Activated naive CD8-positive, alpha-beta T cell treated with anti-CD3 and anti-CD28 coated beads for 36 hours (primary cell): Measurements from ENCODE around the gene ZBTB3. TPM values are rescaled to one million over a fixed set of nuclear protein-coding genes. Genes with fewer than 3 reads are reported as not detected.
A peak's percentile ranks its signal among the peaks of the same experiment; 100 is the strongest.

Source experiments
- DNase-seq: peaks from one replicate; pipeline ENCODE4 v3.0.0; 2021
- H3K27ac Mint-ChIP-seq: one replicate; pipeline ENCODE4 v1.8.0; 2022; ENCODE audit warnings: mild to moderate bottlenecking, moderate library complexity, mixed read lengths
- H3K27me3 Mint-ChIP-seq: one replicate; pipeline ENCODE4 v1.8.0; 2022; ENCODE audit warnings: mild to moderate bottlenecking, mixed read lengths
- H3K36me3 Mint-ChIP-seq: one replicate; pipeline ENCODE4 v1.8.0; 2021; ENCODE audit warnings: mild to moderate bottlenecking, mixed read lengths
- H3K4me1 Mint-ChIP-seq: one replicate; pipeline ENCODE4 v1.8.0; 2021; ENCODE audit warnings: mixed read lengths
- H3K4me3 Mint-ChIP-seq: one replicate; pipeline ENCODE4 v1.8.0; 2022; ENCODE audit warnings: mild to moderate bottlenecking, moderate library complexity, mixed read lengths
- H3K9me3 Mint-ChIP-seq: one replicate; pipeline ENCODE4 v1.8.0; 2022; ENCODE audit warnings: mixed read lengths
- total RNA-seq, 2 experiments: library from RNA; stranded (reverse); gene quantifications; one replicate each; pipeline ENCODE4 v1.2.3, GENCODE V29; 2021

The ZBTB3 gene
- total RNA-seq: 1 to 10 TPM; 4.8 to 6.3 TPM

- H3K27ac Mint-ChIP-seq: peak within 1 kb of the TSS; percentile 98
- H3K27me3 Mint-ChIP-seq: no peaks in the 10 kb centered on the region
- peak within 1 kb of the TSS; percentile 95 for H3K4me3 Mint-ChIP-seq
- DNase-seq: peak; percentile 95
- H3K4me1 Mint-ChIP-seq: peaks cover 15% of the 10 kb centered on the region
- H3K9me3 Mint-ChIP-seq: no peaks in the 10 kb centered on the region
- H3K36me3 Mint-ChIP-seq: peaks cover 4% of the 10 kb centered on the region
These were observed at the start of gene ZBTB3 for GRCh38 chr11:62753736-62754603. ZBTB3 (minus strand) TSS chr11:62754160; CDS start chr11:62753664, 496 bp downstream.

- Mint-ChIP-seq H3K27me3 (no peaks in the 10 kb centered on the region), H3K4me3 (no peak overlapping the region), H3K9me3 (no peaks in the 10 kb centered on the region), H3K4me1 (peaks cover 34% of the 10 kb centered on the region), H3K36me3 (peaks cover 47% of the 10 kb centered on the region), H3K27ac (peak overlapping the region; percentile 62)
- no peak for DNase-seq
These were observed 47.1 kb upstream of the ZBTB3 start for GRCh38 chr11:62801071-62801470.

DNA sequence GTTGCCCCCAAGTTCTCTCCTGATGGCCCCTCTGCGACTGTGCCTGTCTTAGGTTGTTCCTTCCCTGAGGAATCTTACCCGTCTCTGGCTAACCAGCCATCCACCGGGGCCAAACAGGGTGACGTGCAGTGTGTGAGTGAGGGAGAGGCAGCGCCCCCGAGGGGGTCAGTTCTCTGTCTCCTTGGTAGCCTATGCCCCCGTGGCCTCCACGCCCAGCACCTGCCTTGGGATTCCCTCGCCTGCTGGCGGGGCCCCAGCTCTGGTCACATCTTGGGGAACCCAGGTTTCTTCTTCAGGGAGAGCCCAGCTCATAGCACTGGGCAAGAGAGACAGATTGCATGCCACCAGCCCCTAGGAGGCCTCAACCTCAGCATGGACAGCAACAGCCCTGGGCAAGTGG is 45.5 kb upstream of the ZBTB3 start:
- Mint-ChIP-seq H3K27me3 (no peaks in the 10 kb centered on the region), H3K4me1 (peaks cover 31% of the 10 kb centered on the region), H3K36me3 (peaks cover 47% of the 10 kb centered on the region), H3K9me3 (no peaks in the 10 kb centered on the region), H3K4me3 (no peak overlapping the region), H3K27ac (peak overlapping the region; percentile 16)
- DNase-seq: no peak

GRCh38 chr11:62796281-62796680 is 42.3 kb upstream of the ZBTB3 start:
- Mint-ChIP-seq H3K27ac (peak overlapping the region; percentile 34), H3K9me3 (no peaks in the 10 kb centered on the region), H3K4me3 (no peak overlapping the region), H3K36me3 (peaks cover 39% of the 10 kb centered on the region), H3K4me1 (peaks cover 20% of the 10 kb centered on the region), H3K27me3 (no peaks in the 10 kb centered on the region)
- no peak for DNase-seq

- peaks cover 32% of the 10 kb centered on the region for H3K4me1 Mint-ChIP-seq
- H3K27me3 Mint-ChIP-seq: no peaks in the 10 kb centered on the region
- H3K27ac Mint-ChIP-seq: peak overlapping the region; percentile 21
- no peaks in the 10 kb centered on the region for H3K9me3 Mint-ChIP-seq
- DNase-seq: no peak
- no peak overlapping the region for H3K4me3 Mint-ChIP-seq
- H3K36me3 Mint-ChIP-seq: peaks cover 38% of the 10 kb centered on the region
These were observed 40.3 kb upstream of the ZBTB3 start for GRCh38 chr11:62794201-62794775.

DNA sequence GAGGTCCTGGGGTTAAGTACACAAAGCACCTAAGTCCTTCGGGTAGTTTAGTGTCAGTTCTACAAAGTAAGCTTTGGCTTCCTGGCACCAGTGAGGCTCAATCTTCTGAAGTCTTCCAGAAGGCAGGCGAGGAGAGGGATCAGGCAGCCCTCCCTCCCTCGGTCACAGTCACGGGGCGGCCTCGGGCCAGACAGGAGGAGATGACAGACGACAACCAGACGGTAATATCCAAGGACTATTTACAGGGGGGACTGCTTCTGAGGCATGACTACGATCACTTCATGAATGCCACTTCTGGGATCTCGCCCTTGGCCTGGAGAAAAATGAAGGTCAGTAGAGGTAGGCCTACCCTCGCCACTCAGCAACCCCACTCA is 38.2 kb upstream of the ZBTB3 start:
- H3K9me3 Mint-ChIP-seq: no peaks in the 10 kb centered on the region
- DNase-seq: peak; percentile 18
- peaks cover 40% of the 10 kb centered on the region for H3K36me3 Mint-ChIP-seq
- peaks cover 39% of the 10 kb centered on the region for H3K4me1 Mint-ChIP-seq
- H3K27me3 Mint-ChIP-seq: no peaks in the 10 kb centered on the region
- peak overlapping the region; percentile 92 for H3K4me3 Mint-ChIP-seq
- peak overlapping the region; percentile 93 for H3K27ac Mint-ChIP-seq

- Mint-ChIP-seq H3K9me3 (no peaks in the 10 kb centered on the region), H3K4me1 (peaks cover 39% of the 10 kb centered on the region), H3K27me3 (no peaks in the 10 kb centered on the region), H3K27ac (peak within 1 kb of the TSS; percentile 93), H3K4me3 (peak within 1 kb of the TSS; percentile 92), H3K36me3 (peaks cover 40% of the 10 kb centered on the region)
- DNase-seq: peak; percentile 93
These were observed 37.7 kb upstream of the ZBTB3 start, which contains the start of gene TMEM223 for GRCh38 chr11:62791501-62792201. TMEM223 (minus strand) TSS chr11:62792006; CDS start chr11:62791994, 12 bp downstream.

DNA sequence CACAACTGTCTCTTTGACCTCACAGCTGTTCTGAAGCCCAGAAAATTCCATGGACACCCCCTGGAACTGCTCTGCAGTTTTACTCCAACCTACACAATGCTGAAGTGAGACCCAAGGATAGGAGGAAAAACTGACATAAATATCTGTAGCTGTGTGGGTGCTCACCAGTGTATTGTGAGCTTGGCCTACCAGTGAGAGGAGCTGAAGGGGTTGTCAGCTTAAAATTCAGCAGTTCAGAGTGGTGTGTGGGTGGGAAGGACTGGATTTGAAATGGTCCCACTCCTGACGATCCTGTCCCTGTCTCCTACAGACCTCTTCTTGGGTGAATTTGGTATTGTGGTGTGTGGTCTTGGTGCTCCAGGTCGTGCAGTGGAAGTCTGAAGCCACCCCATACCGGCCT is 35.6 kb upstream of the ZBTB3 start:
- Mint-ChIP-seq H3K4me1 (peaks cover 46% of the 10 kb centered on the region), H3K27ac (peak overlapping the region; percentile 93), H3K9me3 (no peaks in the 10 kb centered on the region), H3K27me3 (no peaks in the 10 kb centered on the region), H3K4me3 (peak overlapping the region; percentile 90), H3K36me3 (peaks cover 37% of the 10 kb centered on the region)
- DNase-seq: no peak

- Mint-ChIP-seq H3K36me3 (peaks cover 37% of the 10 kb centered on the region), H3K27me3 (no peaks in the 10 kb centered on the region), H3K9me3 (no peaks in the 10 kb centered on the region), H3K4me3 (peak overlapping the region; percentile 90), H3K27ac (peak overlapping the region; percentile 68), H3K4me1 (peaks cover 42% of the 10 kb centered on the region)
- DNase-seq: no peak
These were observed 35.0 kb upstream of the ZBTB3 start for GRCh38 chr11:62788991-62789390.

DNA sequence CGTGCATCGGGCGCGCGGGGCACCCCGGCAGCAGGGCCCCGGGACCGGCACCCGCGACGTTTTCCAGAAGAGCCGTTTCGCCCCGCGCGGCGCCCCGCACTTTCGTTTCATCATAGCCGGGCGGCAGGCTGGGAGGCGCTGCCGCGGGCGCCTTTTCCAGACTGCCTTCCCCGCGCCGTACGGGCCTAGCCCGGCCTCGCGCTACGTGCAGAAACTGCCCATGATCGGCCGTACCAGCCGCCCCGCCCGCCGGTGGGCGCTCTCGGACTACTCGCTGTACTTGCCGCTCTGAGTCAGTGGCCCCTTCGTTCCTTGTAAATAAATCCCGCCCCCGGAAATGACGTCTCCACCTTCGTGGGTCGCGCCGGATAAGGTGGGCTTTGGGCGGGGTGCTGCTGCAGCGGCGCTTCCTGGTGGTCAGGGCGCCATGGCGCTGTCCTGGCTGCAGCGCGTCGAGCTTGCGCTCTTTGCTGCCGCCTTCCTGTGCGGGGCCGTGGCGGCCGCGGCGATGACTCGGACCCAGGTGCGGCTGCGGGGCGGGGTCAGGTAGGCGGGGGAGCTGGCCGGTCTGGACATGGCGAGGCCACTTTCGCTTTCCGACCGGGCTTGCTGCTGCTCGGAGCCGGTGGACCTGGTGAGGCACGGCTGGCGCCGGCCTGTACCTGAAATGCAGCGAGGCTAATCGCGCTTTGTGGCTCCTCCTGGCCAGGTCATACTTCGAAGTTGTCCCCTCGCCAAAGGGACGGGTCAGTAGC is 33.2 kb upstream of the ZBTB3 start, which contains the start of gene TMEM179B:
TSS of gene TMEM179B (plus strand) at position 398 of the 755 bp plus-strand sequence. CDS start at position 428, 30 bp downstream.
- peak; percentile 96 for DNase-seq
- peak within 1 kb of the TSS; percentile 90 for H3K4me3 Mint-ChIP-seq
- no peaks in the 10 kb centered on the region for H3K27me3 Mint-ChIP-seq
- H3K4me1 Mint-ChIP-seq: peaks cover 36% of the 10 kb centered on the region
- peaks cover 35% of the 10 kb centered on the region for H3K36me3 Mint-ChIP-seq
- H3K9me3 Mint-ChIP-seq: no peaks in the 10 kb centered on the region
- peak within 1 kb of the TSS; percentile 92 for H3K27ac Mint-ChIP-seq

GRCh38 chr11:62786318-62787004 is 32.5 kb upstream of the ZBTB3 start:
- peaks cover 30% of the 10 kb centered on the region for H3K36me3 Mint-ChIP-seq
- H3K27me3 Mint-ChIP-seq: no peaks in the 10 kb centered on the region
- no peaks in the 10 kb centered on the region for H3K9me3 Mint-ChIP-seq
- DNase-seq: peak; percentile 87
- H3K27ac Mint-ChIP-seq: peak overlapping the region; percentile 88
- H3K4me1 Mint-ChIP-seq: peaks cover 33% of the 10 kb centered on the region
- peak overlapping the region; percentile 81 for H3K4me3 Mint-ChIP-seq

DNA sequence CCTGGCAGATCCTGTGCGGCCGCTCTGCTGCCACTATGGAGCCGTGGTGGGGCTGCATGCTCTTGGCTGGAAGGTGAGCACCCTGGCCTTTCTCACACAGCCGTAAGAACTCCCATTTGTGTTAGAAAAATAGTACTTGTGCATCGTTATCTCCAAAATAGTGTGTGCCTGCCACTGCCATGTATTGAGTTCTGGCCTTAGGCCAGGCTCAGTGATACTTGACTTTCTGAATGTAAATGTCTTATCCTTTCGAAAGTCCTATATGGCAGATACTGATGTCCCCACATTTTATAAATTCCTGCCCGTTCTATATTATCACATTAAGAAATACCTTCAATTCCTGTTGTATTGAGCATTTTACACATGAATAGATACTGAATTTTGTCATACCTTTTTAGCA is 28.8 kb upstream of the ZBTB3 start:
- H3K4me1 Mint-ChIP-seq: peaks cover 9% of the 10 kb centered on the region
- no peaks in the 10 kb centered on the region for H3K9me3 Mint-ChIP-seq
- no peaks in the 10 kb centered on the region for H3K27me3 Mint-ChIP-seq
- H3K36me3 Mint-ChIP-seq: peaks cover 20% of the 10 kb centered on the region
- H3K4me3 Mint-ChIP-seq: no peak overlapping the region
- no peak overlapping the region for H3K27ac Mint-ChIP-seq
- no peak for DNase-seq

DNA sequence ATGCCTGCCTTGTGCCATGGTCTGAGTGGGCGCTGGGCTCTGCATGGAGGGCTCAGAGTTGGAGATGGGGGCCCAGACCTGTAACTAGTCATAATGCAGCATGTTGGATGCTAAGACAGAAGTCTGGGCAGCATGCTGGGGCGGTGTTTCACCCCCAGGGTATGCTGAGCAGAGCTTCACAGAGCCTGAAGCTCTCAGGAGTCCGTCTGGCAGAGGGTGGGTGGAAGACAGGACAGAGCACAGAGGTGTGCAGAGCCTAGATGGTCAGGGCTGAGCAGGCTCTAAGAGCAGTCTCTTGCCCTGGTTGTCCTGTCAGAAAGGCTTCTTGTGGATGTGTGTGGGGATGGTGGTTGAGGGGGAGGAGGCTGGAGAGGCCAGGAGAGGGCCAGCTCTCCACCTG is 24.5 kb upstream of the ZBTB3 start:
- no peak overlapping the region for H3K4me3 Mint-ChIP-seq
- no peaks in the 10 kb centered on the region for H3K27me3 Mint-ChIP-seq
- DNase-seq: no peak
- peaks cover 19% of the 10 kb centered on the region for H3K36me3 Mint-ChIP-seq
- no peaks in the 10 kb centered on the region for H3K9me3 Mint-ChIP-seq
- H3K4me1 Mint-ChIP-seq: peaks cover 8% of the 10 kb centered on the region
- no peak overlapping the region for H3K27ac Mint-ChIP-seq

DNA sequence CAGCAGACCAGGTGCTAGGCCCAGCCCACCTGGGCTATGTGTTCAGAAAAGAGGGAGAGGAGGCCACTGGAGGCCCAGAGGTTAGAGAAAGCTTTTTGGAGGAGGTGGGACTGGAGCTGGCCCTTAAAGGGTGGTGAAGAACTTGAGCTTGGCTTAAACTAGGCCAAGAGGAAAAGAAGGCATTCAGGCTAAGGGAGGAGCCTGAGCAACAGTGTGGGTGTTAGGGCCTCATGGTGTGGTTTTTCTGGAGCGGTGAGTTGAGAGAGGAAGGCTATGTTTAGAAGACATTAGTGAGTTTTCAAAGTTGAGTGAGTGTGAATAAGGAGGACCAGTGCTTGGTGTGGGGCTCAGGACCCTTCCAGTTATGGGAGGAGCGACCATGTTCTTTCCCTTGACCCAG is 23.4 kb upstream of the ZBTB3 start:
- Mint-ChIP-seq H3K4me3 (no peak overlapping the region), H3K27ac (peak overlapping the region; percentile 62), H3K36me3 (peaks cover 20% of the 10 kb centered on the region), H3K27me3 (no peaks in the 10 kb centered on the region), H3K4me1 (peaks cover 10% of the 10 kb centered on the region), H3K9me3 (no peaks in the 10 kb centered on the region)
- no peak for DNase-seq
